ENCODE data around the gene ACTL6B.

The ACTL6B gene

DNA sequence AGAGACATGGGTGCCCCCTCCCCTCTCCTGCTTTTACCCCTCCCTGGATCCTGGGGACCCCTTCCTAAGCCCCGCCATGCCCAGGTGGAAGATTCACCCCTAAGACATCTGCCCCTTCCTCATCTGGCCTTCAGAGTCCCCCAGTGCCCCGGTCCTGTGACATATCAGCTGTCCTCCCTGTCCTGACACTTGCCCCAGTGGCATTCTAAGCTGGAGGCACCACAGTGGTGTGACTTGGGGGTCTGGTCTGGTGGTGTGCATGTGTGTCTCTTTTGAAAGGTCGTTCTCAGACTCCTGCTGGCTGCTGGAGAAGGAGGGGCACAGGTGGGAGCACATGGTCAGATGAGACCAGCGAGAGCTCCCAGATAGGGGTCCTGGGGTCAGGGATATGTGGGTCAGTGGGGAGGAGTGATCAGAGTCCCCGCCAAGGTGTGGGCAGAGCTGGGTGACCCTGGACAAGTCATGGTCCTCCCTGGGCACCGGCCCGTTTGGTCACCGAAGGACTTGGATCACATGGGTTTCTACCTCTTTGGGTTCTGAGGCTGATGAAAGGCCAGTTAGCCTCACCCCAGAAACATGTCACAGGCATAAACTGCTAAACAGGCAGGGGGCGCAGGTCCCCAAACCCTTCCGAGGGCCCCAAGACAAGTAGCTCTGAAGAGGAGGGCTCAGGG lies 14.3 kb downstream of the ACTL6B start:
- H3K4me3 ChIP-seq (ENCODE audit: low read length): no peak overlapping the region
- H3K27me3 ChIP-seq (ENCODE audit: control insufficient read depth, insufficient read depth, low read length): peaks cover 2% of the 10 kb centered on the region
- no peak overlapping the region for H3K27ac ChIP-seq (ENCODE audit: low read depth, low read length)
- H3K9ac ChIP-seq (ENCODE audit: low read length): no peak overlapping the region
- H3K4me1 ChIP-seq (ENCODE audit: control insufficient read depth, insufficient read depth, low read length): no peaks in the 10 kb centered on the region
- H3K36me3 ChIP-seq (ENCODE audit: control insufficient read depth, insufficient read depth, low read length): no peaks in the 10 kb centered on the region

DNA sequence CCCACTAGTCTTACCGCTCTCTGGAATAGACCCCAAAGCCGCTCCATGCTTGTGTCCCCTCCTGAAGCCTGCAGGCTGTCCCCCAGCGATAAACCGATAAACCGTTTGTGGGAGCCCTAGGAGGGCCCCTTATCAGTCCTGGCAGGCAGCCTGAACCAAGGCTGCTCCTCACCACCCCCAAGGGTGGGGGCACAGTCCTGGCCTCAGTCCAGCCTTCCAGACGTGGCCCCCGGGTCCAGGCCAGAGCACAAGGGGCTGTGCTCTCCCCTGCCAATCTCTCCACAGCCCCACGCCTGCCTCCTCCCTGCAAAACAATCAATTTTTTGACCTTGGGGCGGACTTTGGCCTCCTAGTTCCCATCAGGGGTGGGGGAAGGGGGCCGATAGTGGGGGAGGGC lies 14.8 kb downstream of the ACTL6B start, which contains the start of gene TFR2:
TSS of gene TFR2 (minus strand) at position 90 of the 397 bp plus-strand sequence. CDS start at position 47, 43 bp downstream.
- H3K27ac ChIP-seq (ENCODE audit: low read depth, low read length): no peak within 1 kb of the TSS
- no peaks in the 10 kb centered on the region for H3K4me1 ChIP-seq (ENCODE audit: control insufficient read depth, insufficient read depth, low read length)
- H3K4me3 ChIP-seq (ENCODE audit: low read length): no peak within 1 kb of the TSS
- H3K36me3 ChIP-seq (ENCODE audit: control insufficient read depth, insufficient read depth, low read length): no peaks in the 10 kb centered on the region
- peaks cover 2% of the 10 kb centered on the region for H3K27me3 ChIP-seq (ENCODE audit: control insufficient read depth, insufficient read depth, low read length)
- H3K9ac ChIP-seq (ENCODE audit: low read length): no peak within 1 kb of the TSS

DNA sequence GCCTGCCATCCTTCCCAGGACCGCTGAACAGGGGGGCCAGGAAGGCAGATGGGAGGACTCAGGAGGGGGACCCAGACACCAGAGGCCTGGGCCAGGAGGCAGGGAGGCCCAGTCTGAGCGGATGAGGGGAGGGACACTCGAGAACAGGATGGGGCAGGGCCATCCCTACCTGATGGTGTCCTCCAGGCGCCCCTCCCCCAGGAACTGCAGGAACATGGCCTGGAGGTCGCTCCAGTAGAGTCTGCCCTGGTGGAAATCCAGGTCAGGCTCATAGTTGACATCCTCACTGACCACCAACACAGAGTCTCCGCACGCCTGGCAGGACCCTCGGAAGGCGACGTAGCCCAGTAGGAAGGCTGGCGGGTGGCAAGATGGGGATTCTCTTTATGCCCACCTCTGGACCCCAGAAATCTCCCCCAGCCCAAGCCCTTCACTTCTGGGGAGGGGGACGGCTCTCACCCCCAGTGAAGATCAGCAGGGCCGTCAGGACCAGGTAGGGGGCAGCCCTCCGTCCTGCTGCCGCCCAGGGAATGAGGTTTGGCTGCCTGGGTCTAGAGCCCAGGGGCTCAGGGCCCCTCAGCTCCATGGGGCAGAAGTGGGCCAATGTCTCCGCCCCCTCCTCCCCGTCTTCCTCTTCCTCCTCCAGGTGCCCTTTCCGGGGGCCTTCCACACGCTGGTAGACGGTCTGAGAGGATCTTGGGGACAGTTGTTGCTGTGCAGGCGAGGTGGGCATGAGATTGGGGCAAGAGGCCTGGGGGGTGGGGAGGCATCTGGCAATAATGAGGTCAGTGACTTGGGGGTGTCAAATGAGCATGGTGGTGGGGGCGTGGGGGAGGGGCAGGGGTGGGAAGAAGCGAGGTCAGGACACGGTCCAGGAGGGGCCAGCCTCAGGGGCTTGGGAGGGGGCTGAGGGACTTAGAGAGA lies 15.5 kb downstream of the ACTL6B start:
- Histone ChIP-seq H3K9ac (ENCODE audit: low read length) (no peak overlapping the region), H3K27me3 (ENCODE audit: control insufficient read depth, insufficient read depth, low read length) (peaks cover 2% of the 10 kb centered on the region), H3K4me3 (ENCODE audit: low read length) (no peak overlapping the region), H3K4me1 (ENCODE audit: control insufficient read depth, insufficient read depth, low read length) (no peaks in the 10 kb centered on the region), H3K36me3 (ENCODE audit: control insufficient read depth, insufficient read depth, low read length) (no peaks in the 10 kb centered on the region), H3K27ac (ENCODE audit: low read depth, low read length) (no peak overlapping the region)

- Histone ChIP-seq H3K4me3 (ENCODE audit: low read length) (no peak overlapping the region), H3K9ac (ENCODE audit: low read length) (no peak overlapping the region), H3K36me3 (ENCODE audit: control insufficient read depth, insufficient read depth, low read length) (no peaks in the 10 kb centered on the region), H3K27me3 (ENCODE audit: control insufficient read depth, insufficient read depth, low read length) (peaks cover 2% of the 10 kb centered on the region), H3K27ac (ENCODE audit: low read depth, low read length) (no peak overlapping the region), H3K4me1 (ENCODE audit: control insufficient read depth, insufficient read depth, low read length) (no peaks in the 10 kb centered on the region)
Observed at GRCh38 chr7:100639995-100640516, 16.2 kb downstream of the ACTL6B start.

DNA sequence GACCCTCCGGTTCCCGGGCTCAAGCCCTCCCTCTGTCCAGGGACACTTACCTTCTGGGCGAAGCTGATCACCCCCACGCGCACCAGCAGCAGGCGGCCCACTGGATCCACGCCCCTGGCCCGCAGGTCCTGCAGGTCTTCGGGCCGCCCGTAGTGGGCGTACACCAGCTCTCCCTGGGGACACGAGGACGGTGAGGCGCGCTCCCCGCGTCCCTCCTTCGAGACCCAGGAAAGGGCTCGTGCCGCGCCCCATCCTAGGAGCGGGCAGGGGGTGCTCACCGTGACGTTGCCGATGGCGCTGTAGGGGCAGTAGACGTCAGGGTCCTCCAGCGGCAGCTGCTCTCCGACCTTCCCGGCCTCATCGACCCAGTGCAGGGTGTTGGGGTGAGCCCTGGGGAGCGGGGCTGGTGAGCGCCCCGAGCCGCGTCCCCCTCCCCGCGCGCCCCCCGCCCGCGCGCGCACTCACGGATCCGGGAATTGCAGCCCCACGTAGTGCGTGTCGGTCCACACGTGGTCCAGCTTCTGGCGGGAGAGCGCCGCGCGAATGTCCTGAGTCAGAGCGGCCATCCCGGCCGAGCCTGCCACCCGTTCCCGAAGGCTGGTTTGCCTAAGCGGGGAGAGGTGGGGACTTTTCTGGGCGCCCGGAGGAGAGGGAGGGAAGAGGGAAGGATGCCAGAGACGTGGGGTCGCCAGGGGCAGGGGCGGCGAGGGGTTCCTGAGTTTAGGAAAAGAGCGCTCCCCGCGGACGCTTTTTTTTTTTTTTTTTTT lies 23.1 kb downstream of the ACTL6B start:
- H3K9ac ChIP-seq (ENCODE audit: low read length): no peak overlapping the region
- peaks cover 3% of the 10 kb centered on the region for H3K27me3 ChIP-seq (ENCODE audit: control insufficient read depth, insufficient read depth, low read length)
- no peak overlapping the region for H3K27ac ChIP-seq (ENCODE audit: low read depth, low read length)

DNA sequence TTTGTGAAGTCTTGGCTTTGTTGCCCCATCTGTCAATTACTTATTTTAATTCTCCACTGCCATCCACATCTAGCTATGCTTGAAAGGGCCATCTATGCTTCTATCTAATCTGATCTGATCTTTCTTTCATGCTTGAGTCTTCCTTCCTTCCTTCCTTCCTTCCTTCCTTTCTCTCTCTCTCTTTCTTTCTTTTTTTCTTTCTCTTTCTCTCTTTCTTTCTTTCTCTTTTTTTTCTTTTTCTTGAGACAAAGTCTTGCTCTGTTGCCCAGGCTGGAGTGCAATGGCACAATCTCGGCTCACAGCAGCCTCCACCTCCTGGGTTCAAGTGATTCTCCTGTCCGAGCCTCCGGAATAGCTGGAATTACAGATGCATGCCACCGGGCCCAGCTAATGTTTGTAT lies 26.2 kb downstream of the ACTL6B start:
- Histone ChIP-seq H3K36me3 (ENCODE audit: control insufficient read depth, insufficient read depth, low read length) (no peaks in the 10 kb centered on the region), H3K27me3 (ENCODE audit: control insufficient read depth, insufficient read depth, low read length) (peaks cover 3% of the 10 kb centered on the region), H3K4me1 (ENCODE audit: control insufficient read depth, insufficient read depth, low read length) (peaks cover 2% of the 10 kb centered on the region), H3K27ac (ENCODE audit: low read depth, low read length) (no peak overlapping the region), H3K4me3 (ENCODE audit: low read length) (no peak overlapping the region), H3K9ac (ENCODE audit: low read length) (no peak overlapping the region)

More for the DNA sequence above, 23.1 kb downstream of the ACTL6B start:
- Histone ChIP-seq H3K4me3 (ENCODE audit: low read length) (peak overlapping the region; percentile 12), H3K4me1 (ENCODE audit: control insufficient read depth, insufficient read depth, low read length) (peaks cover 2% of the 10 kb centered on the region), H3K36me3 (ENCODE audit: control insufficient read depth, insufficient read depth, low read length) (no peaks in the 10 kb centered on the region)

GRCh38 chr7:100629117-100629716 lies 27.0 kb downstream of the ACTL6B start:
- Histone ChIP-seq H3K27ac (ENCODE audit: low read depth, low read length) (no peak overlapping the region), H3K4me1 (ENCODE audit: control insufficient read depth, insufficient read depth, low read length) (peaks cover 2% of the 10 kb centered on the region), H3K9ac (ENCODE audit: low read length) (no peak overlapping the region), H3K27me3 (ENCODE audit: control insufficient read depth, insufficient read depth, low read length) (peaks cover 3% of the 10 kb centered on the region), H3K4me3 (ENCODE audit: low read length) (no peak overlapping the region), H3K36me3 (ENCODE audit: control insufficient read depth, insufficient read depth, low read length) (no peaks in the 10 kb centered on the region)

- H3K4me1 ChIP-seq (ENCODE audit: control insufficient read depth, insufficient read depth, low read length): no peaks in the 10 kb centered on the region
- H3K36me3 ChIP-seq (ENCODE audit: control insufficient read depth, insufficient read depth, low read length): no peaks in the 10 kb centered on the region
- peak overlapping the region; percentile 49 for H3K4me3 ChIP-seq (ENCODE audit: low read length)
- H3K27ac ChIP-seq (ENCODE audit: low read depth, low read length): no peak overlapping the region
- H3K27me3 ChIP-seq (ENCODE audit: control insufficient read depth, insufficient read depth, low read length): no peaks in the 10 kb centered on the region
- no peak overlapping the region for H3K9ac ChIP-seq (ENCODE audit: low read length)
Observed at GRCh38 chr7:100627238-100627549, 29.1 kb downstream of the ACTL6B start.

DNA sequence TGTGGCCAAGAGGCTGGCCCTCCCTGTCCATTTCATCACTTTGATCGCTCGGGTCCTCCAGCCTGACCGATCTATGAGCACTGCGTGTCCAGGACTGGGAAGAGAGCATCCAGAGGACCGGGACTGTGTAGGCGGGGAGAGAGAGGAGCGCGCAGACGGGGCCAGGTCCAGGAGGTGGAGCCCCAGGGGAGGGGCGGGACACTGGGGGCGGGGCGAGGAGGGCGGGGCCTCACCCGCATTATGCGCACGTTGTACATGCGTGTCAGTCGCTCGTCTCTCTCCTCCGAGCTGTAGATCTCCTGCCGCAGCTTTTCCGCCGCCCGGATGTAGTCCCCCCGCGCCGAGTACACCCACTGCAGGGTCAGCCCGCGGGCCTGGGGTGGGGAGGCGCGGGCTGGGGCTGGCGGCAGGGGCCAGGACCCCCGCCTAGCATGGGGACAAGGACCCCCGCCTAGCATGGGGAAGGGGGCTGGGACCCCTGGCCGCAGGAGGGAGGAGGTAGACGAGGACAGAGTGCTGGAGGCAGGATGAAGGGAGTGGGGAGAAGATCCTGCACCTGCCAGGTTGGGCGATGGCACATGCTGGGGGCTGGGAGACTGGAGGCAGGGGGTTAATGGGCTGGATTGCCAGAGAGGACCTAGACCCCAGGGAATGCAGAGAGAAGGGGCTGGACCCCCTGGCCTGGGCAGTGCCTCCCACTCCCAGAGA lies 29.6 kb downstream of the ACTL6B start:
- H3K27ac ChIP-seq (ENCODE audit: low read depth, low read length): no peak overlapping the region
- H3K4me1 ChIP-seq (ENCODE audit: control insufficient read depth, insufficient read depth, low read length): no peaks in the 10 kb centered on the region
- H3K4me3 ChIP-seq (ENCODE audit: low read length): peak overlapping the region; percentile 49
- H3K9ac ChIP-seq (ENCODE audit: low read length): no peak overlapping the region
- no peaks in the 10 kb centered on the region for H3K36me3 ChIP-seq (ENCODE audit: control insufficient read depth, insufficient read depth, low read length)
- H3K27me3 ChIP-seq (ENCODE audit: control insufficient read depth, insufficient read depth, low read length): no peaks in the 10 kb centered on the region

DNA sequence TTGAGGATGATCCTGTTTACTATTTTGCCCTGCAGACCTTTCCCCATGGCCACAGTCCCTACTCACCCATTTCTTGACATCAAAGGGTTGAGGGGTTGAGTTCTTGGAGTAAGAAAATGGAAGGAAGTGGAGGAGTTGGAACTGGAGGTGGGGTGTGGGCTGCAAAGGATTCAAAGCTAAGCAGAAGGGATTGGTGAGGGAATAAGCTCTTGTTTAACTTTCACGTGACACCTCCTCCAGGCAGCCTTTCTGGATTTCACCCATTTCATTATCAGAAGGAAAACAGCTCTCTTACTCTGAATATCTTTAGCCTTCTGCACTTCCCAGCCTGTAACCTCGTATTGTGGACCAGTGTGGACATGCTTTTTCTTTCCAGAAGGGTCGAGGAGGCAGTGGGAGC lies 30.2 kb downstream of the ACTL6B start:
- Histone ChIP-seq H3K9ac (ENCODE audit: low read length) (no peak overlapping the region), H3K4me1 (ENCODE audit: control insufficient read depth, insufficient read depth, low read length) (no peaks in the 10 kb centered on the region), H3K27ac (ENCODE audit: low read depth, low read length) (no peak overlapping the region), H3K36me3 (ENCODE audit: control insufficient read depth, insufficient read depth, low read length) (no peaks in the 10 kb centered on the region), H3K27me3 (ENCODE audit: control insufficient read depth, insufficient read depth, low read length) (no peaks in the 10 kb centered on the region), H3K4me3 (ENCODE audit: low read length) (peak overlapping the region; percentile 49)

GRCh38 chr7:100623951-100624824 lies 32.1 kb downstream of the ACTL6B start:
- H3K9ac ChIP-seq (ENCODE audit: low read length): no peak overlapping the region
- no peak overlapping the region for H3K4me3 ChIP-seq (ENCODE audit: low read length)
- H3K36me3 ChIP-seq (ENCODE audit: control insufficient read depth, insufficient read depth, low read length): no peaks in the 10 kb centered on the region

More at GRCh38 chr7:100623951-100624824, 32.1 kb downstream of the ACTL6B start:
- no peaks in the 10 kb centered on the region for H3K27me3 ChIP-seq (ENCODE audit: control insufficient read depth, insufficient read depth, low read length)
- H3K4me1 ChIP-seq (ENCODE audit: control insufficient read depth, insufficient read depth, low read length): no peaks in the 10 kb centered on the region
- H3K27ac ChIP-seq (ENCODE audit: low read depth, low read length): no peak overlapping the region

Data from rectal smooth muscle tissue (tissue), 1 donor.